Dedifferentiated amniotic fluid mesenchymal stem cell (primary cell): ENCODE data around the gene TMEM192.
"Not testable (repeated sequence)": the region's sequence is repeated elsewhere in the genome, so short reads cannot be mapped to it uniquely, and the experiment has no call there.

Source experiments
- DNase-seq: peaks from one replicate; pipeline ENCODE4 v3.0.0-alpha.2; 2016; ENCODE audit errors: extremely low spot score

Gene TMEM192

DNA sequence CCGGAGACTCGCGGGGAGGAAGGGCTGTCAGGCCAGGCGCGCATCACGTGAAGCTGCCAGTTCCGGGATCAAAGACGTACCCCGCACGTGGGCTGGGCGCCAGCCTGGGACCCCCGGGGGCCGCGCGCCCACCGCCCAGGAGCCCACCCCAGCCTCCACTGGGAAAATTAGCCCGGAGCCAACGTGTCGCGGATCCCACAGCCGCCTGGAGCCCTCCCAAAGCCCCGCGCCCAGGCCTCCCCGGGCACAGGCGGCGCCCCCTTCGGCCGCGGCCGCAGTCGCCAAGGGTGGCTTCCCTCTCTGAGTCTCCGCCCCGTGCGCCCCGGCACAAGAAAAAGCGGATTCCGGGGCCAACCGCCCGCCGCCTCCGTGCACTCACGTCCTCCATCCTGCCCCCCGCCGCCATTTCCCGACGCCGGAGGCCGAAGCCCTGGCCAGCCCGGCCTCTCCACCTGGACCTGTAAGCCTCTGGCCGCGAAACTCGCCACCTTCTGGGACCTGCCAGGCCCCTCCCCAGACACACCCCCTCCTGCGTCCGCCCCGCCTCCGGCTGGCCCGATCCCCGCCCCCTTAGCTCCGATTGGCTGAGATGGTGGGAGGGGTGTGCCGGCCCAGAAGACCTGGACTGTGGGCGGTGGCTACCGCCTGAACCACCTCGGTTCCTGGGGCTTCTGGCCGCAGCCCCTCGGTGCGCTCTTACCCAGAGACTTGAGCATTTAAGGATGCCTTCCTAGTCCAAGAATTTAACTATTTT is at the start of gene TMEM192:
Gene TMEM192, minus strand, starts transcription at position 493 of the 754 bp plus-strand sequence. Its CDS starts 87 bp downstream, at position 406.
- DNase-seq, result peak; percentile 85

DNA sequence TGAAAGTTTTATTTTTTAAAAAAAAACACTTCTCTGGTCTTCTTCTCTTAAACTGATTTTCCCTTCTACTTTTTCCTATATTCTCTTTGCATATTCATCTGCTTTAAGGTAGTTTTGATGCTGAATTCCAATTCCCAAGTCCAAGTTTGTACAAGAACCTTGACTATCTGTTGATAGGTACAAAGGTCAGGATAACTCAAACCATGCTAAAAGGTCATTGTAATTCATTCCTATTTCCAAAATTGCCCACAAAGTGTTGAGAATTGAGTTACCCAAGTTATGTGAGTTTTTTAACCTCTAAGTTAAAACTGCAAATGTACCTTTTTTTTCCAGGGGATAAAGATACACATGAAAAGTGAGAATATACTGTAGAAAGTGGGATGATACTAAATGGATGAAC is 46.1 kb upstream of the TMEM192 start:
- DNase-seq, result no peak

DNA sequence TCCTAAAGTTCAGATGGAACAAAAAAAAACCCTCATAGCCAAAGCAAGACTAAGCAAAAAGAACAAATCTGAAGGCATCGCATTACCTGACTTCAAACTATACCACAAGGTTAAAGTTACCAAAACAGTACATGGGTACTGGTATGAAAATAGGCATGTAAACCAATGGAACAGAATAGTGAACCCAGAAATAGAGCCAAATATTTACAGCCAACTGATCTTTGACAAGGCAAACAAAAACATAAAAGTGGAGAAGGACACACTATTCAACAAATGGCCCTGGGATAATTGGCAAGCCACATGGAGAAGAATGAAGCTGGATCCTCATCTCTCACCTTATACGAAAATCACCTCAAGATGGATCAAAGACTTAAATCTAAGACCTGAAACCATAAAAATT is 44.2 kb upstream of the TMEM192 start:
- no peak for DNase-seq

DNA sequence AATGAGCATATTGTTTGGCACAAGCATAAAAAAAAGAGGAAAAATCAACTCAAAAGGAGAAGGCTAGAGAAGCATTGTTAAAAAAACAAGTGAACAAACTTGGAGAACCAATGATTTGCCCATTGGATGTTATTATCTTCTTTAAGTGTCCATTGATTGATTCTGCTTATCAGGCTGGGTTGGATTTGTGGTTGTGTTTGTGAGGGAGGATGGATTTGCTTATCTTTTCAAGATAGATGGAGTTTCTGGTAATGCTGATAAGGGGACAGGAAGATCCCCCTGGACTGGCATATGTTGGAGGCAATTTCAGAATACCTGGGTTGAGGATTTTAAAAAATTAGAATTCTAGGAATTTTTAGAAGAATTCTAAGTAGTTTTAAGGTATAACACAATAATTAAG is 41.8 kb upstream of the TMEM192 start:
- no peak for DNase-seq

DNA sequence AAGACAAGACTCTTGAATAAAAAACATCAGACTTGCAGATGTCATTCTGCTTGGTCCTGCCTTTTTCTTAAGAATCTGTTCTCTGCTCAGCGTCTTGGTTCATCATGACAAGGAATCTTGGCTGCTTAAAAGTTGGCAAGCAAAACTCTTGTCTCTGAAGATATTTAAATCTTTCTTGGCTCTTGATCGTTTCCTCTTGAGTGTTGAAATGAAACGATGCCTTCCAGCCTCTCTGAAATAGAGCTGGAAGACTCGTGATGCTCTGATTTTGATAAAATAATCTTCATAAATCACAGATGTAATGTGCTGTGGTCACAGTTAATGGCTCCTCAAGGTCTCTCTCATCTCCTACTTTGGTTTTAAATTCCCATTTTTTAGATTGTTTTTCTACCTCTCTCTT is 39.9 kb upstream of the TMEM192 start:
- no peak for DNase-seq

DNA sequence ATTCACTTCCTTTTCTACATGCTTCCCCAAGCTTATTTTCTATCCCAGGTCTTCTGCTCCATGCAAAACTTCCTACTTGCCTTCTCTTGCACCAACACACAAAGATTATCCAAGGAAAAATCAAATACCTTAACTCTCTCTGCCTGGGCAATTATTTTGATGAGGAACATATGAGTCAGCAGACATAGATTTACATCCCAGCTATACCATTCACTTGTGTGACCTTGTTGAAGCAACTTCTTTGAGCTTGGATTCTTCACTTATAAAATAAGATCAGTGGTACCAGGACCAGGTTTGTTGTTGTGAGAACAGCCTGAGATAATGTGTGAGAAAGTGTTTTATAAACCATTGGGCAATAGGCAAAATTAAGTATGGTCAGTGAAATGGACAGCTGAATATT is 39.1 kb upstream of the TMEM192 start:
- DNase-seq, result no peak

DNA sequence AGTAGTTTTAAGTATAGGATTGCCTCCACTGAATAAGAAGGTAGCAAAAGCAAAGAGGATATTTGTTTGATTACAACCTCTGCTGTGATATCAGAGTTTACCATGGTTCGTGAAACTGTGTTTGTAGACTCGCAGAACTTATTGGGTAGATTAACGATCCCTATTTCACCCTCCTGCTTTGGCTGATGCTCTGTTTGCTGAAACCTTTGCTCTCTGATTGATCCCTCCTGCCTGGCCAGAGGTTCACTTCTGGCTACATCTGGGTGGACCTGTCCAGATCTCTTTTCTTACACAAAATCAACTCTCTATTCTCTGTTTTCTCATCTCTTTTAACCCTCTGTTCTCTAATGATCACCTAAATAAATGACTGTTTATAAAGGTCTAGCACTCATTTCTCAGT is 37.9 kb upstream of the TMEM192 start:
- DNase-seq, result no peak

DNA sequence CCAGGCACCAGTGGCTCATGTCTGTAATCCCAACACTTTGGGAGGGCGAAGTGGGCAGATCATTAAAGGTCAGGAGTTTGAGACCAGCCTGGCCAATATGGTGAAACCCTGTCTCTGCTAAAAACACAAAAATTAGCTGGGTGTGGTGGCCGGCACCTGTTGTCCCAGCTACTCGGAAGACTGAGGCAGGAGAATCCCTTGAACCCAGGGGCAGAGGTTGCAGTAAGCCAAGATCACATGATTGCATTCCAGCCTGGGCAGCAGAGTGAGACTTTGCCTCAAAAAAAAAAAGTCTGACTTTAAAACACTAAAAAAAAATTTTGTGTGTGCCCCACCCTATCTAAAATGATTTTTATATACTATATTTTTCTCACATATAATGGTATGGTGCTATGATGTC is 26.2 kb upstream of the TMEM192 start:
- DNase-seq, result no peak

DNA sequence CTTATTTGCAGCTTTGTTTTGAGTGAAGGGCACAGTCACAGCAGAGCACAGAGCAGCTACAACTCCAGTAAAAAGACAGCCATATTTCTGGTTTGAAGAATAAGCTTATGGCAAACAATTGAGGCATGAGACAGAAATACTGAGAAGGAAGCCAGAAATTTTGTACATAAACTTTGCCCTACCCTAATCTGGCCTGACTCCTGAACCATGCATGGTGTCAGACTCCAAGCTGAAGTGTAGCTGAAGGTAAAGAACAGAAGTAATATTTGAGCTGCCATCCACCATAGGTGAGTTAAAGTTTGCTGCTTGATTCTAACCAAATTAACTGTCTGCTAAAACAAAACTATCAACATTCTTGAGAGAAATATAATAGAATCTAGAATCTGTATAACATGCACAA is 24.5 kb upstream of the TMEM192 start:
- no peak for DNase-seq

DNA sequence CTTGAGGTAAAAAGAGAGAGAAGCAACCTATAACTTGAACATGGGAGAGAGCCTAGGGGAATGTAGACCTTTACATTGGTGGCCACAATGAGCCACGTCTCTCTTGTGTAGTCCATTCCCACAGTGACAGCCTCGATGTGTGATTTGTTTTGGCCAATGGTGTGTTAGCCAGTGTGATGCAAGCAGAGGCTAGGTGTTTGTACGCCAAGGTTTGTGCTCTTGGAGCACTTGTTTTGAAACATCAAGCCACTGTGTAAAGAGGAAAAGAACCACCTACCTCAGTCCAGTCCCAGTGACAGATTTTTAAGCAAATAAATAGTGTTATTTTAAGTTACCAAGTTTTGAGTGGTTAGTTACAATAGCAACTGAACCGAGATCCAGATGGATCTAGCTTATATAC is 23.9 kb upstream of the TMEM192 start:
- DNase-seq, result no peak

DNA sequence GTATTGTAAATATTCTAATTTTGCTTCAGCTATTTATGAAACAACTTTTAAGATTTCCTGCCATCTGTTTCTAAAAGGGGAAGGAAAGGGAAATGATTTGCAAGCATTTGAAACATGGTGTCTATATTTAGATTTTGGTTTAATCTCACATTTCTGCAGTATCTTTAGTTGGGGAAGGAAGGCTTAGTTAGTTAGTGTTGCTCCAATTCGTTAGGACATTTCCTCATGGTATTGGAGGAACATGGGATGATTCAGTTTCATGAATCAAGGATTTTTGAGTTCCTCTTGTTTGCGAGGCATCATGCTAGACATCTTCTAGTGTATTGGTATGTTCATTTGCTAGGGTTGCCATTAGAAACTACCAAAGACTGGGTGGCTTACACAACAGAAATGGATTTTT is 20.5 kb upstream of the TMEM192 start:
- no peak for DNase-seq

DNA sequence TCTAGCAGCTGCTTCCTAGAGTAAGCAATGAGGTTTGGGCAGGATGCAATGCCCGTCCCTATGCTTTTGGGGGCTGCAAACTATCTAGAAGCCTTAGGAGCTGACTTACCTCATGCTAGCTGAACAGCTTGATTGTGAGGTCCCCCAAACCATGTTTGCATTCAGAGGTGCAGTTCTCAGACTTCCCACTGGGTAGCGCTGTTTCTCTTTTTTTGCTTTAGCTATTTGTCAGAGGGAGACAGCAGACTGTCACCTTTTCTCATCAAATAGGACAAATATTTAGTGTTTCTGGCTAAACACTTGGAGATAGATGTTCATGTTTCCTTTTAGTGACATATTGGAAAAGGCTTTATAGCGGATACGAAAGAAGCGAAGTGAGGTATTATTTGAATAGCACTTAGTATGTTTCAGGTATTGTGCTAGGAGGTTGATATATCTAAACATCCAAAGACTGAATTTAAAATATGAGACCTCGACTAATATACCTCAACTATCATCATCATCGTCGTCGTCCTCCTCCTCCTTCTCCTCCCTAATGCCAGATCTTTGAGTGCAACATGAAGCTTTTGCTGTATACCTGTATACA is 18.7 kb upstream of the TMEM192 start:
- peak; percentile 64 for DNase-seq

DNA sequence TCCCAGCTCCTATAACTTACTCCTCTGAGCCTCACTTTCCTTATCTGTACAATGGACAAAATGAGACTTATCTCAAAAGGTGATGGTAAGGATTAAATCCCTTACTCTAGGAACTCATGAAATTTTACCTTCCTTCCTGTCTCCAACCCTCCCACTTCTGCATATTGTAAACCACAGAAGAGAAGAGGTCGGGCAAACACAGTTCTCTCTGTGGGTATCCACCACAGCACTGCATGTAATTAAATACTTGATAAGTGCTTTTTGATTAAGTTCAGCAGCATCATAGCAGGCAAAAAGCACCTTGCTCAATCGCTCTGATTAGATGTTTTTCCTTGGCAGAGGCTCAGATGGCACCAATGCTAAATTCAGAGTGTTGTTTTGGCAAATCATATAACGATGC is 17.3 kb upstream of the TMEM192 start:
- no peak for DNase-seq

DNA sequence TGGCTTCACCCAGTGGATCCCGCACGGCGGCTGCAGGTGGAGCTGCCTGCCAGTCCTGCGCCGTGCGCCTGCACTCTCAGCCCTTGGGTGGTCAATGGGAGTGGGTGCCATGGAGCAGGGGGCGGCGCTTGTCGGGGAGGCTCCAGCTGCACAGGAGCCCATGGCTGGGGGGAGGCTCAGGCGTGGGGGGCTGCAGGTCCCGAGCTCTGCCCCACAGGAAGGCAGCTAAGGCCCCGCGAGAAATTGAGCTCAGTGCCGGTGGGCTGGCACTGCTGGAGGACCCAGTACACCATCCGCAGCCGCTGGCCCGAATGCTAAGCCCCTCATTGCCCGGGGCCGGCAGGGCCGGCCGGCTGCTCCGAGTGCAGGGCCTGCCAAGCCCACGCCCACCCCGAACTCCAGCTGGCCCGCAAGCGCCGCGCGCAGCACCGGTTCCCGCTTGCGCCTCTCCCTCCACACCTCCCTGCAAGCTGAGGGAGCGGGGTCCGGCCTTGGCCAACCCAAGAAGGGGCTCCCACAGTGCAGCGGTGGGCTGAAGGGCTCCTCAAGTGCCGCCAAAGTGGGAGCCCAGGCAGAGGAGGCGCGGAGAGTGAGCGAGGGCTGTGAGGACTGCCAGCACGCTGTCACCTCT is 13.3 kb upstream of the TMEM192 start:
- DNase-seq, result not testable (repeated sequence)

DNA sequence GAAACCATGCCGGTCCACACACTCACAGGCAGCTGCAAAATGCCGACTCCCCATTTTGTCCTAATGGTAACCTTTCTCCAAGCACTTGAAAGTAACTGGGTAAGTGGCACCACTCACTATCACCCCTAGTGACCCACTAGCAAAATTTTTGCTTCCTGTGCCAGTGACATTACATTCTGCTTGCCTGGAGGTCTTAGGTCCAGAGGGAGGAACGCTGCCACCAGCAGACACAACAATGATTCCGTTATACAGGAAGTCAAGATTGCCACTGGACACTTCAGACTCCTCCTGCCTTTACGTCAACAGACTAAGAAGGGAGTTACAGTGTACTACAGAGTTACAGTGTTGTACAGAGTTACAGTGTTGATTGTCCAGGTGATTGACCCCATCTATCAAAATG is 11.8 kb upstream of the TMEM192 start:
- DNase-seq, result no peak

DNA sequence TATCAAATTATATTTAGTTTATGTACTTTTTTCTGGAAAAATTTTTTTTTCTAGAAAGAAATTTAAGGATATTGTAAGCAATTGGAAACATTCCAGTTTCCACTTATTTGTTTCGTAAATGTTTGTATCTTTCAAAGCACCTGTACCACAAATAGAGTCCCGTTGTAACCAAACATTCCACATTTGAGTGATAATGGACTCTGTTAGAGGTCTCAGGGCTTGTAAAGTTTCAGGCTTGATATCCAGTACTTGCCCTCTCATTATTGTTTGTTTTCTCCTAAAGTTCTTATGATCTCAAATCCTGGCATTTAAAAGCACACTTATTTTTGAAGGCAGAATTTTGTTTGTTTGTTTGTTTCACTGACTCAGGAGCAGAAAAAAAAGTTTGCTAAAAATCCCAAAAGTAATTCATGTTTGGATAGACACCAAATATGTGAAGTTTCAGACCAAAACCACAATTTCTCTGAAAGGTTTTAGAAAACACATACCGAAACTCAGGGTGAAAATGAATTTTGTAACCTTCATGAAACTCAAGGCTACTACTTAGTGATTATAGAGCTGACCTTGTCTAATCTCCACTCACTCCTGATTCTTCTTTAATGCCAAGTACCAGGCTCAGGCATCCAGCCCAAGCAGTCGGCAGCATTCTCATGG is 5.7 kb upstream of the TMEM192 start:
- no peak for DNase-seq

DNA sequence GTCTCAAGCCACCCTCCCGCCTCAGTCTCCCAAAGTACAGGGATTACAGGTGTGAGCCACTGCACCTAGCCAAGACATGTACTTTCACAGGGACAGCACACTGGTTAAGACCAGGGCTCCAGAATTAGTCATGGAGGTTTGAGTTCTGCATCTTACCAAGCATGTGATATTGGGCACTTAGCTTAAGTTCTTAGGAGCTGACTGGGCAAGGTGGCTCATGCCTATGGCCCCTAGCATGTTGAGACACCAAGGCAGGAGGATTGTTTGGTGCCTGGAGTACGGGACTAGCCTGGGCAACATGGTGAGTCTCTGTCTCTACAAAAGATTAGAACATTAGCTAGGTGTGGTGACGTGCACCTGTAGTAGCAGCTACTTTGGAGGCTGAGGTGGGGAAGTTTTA is 2.6 kb upstream of the TMEM192 start:
- DNase-seq, result no peak

DNA sequence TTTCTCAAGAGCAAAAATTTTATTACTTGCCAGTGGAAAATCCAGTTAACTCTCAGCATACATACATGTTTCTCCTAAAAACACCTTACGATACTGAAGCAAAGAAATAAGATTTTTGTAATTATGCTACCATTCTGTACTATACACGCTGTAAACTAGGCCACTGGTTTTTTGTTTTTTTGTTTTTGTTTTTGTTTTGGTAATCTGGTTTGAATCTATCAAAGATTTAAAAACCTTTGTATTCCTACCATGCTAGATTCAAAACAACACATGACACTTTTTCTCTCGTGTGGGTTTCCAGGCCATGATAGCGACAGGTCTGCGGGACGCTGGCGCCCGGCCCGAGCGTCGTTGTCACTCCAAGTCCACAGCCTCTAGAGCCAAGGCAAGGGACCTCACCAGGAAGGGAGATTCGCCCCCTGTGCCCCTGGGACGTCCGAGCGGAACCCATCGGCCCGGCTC is 723 bp downstream of the TMEM192 start:
- peak; percentile 22 for DNase-seq

DNA sequence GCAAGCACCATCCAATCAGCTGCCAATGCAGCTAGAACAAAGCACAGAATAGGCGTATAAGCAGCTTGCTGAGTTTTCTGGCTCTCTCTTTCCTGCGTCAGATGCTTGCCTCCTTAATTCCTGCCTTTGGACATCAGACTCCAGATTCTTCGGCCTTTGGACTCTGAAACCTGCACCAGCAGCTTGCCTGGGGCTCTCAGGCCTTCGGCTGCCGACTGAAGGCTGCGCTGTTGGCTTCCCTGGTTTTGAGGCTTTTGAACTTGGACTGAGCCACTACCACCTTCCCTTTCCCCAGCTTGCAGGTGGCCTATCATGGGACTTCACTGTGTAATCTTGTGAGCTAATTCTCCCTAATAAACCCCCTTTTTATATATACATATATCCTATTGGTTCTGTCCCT is 6.1 kb downstream of the TMEM192 start:
- DNase-seq, result peak; percentile 7

DNA sequence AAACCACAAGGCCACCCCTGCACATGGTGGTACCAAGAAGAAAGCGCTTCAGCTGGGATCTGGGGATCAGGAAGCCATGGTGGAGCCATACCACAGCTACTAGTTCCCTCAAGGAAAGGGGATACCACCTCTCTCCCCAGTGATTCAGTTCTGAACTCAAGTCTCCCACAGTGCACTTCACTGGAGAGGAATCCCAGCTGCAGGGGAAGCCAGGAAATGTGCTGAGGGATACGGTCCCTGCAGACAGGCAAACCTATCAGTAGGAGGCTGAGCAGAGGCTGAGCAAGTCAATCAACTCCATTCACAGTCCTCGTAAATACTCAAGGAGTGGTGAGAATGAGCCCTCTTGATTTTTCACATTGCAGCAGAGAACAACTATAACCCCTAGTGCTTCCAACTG is 11.0 kb downstream of the TMEM192 start:
- DNase-seq, result peak; percentile 6

DNA sequence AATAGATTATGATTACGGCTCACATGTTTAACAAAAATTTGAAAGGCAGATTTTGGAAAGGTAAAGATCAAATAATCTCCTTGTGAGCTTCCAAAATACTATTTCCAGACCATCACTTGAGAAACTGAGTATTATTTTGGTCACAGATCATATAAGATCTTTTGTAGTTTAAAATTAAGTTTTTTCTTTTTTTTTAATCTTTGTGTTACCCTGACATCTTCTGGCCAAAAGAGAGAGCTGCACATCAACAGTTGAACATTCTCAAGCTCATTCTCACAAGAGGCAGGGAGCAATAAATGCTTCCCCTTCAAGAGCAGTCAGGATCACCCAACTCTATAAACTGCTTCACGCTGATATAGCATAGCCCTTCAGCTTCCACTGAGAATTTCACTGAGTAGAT is 15.9 kb downstream of the TMEM192 start:
- DNase-seq, result peak; percentile 16

DNA sequence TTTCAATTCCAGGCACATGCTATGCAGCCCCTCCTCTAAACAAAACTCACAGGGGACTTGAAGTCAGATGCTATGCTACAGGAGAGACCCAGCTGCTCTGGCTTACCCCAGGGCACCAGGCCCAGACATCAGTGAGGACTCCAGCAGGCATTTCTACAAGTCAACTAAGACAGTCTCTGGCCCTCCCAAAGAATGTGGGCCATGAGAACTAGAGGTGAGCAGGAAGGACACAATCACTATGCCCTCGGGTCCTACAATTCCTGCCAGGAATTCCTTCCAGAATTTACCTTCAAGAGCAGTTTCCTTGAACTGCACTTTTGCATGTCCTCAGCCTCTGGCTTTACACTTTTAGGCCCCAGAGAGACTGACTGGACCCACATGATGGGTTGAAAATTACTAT is 17.4 kb downstream of the TMEM192 start:
- DNase-seq, result no peak

DNA sequence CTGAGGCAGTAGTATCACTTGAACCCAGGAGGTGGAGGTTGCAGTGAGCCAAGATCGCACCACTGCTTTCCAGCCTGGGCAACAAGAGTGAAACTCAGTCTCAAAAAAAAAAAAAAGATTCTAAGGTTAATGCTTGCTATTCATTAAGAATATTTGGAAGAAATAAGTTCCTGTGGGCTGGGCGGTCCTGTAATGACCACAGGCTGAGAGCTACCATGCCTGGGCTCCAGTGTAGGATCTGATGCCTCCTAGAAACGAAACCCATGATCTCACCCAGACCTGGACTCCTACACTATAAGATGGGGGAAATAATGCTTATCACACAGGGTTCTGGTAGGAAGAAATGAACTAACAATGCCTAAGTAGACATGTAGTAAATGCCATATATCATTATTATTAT is 17.8 kb downstream of the TMEM192 start:
- DNase-seq, result no peak
